COLO668 (cell line): Measurements from ENCODE around the gene HDDC2.

Experiments
- DNase-seq: peaks from one replicate; lab custom pipeline; 2025; ENCODE audit not compliant: unreplicated experiment; lab: John Stamatoyannopoulos, UW

Gene HDDC2

GRCh38 chr6:125245109-125245508, 56.7 kb downstream of the HDDC2 start:
- no peak for DNase-seq

- DNase-seq = no peak
Measured at GRCh38 chr6:125237764-125238163, 64.0 kb downstream of the HDDC2 start.

DNA sequence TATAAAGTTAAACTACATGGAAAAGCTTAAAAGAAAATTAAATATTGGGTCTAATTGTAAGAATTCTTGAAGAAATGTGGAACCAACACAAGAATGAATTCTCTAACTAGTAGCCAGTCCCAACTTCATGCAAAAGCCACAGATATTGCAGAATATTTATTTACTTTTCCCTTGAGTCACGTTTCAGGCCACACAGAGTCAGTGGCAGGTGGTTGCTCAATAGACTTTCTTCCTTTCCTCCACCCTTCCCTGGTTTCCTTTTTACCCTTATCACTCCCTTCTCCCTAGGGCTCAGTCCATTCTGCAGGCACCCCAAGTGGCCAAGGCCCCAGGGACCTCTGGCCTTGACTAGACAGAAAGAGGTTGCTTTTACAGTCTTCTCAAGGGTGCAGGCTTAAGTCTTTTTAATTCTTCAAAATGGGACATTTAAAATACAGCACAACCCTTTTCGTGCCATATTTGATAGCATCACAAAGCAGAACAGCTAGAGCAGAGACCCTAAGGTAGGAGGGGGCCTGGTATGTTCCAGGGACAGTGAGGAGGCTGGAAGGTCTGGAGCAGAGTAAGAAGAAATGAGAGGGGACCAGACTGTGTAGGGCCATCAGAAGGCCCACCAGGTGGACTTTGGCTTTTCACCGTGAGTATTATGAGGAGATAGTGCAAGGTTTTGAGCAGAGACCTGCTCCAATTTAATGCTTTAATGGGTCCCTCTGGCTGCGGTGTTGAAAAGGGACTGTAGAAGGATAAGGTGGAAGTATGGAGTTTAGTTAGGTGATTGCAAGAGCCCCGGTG, 65.0 kb downstream of the HDDC2 start:
- no peak for DNase-seq

DNA sequence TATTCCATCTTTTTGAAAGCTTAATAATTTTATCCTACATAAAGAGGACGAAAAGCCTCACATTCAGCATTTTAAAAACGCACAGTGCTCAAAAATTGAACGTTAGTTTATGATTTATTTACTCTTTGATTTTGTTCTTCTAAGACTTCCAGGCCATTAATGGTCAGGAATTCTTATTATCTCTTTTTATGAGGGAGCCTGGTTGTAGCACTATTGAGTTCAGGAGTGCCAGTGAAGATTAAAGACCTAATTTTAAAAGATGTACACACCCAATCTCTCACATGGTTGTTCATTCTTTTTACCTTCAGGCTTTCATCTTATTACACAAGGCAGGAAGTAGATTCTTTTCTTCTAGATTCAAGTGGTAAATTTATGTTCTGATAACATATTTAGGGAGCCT, 68.6 kb downstream of the HDDC2 start:
- no peak for DNase-seq

DNA sequence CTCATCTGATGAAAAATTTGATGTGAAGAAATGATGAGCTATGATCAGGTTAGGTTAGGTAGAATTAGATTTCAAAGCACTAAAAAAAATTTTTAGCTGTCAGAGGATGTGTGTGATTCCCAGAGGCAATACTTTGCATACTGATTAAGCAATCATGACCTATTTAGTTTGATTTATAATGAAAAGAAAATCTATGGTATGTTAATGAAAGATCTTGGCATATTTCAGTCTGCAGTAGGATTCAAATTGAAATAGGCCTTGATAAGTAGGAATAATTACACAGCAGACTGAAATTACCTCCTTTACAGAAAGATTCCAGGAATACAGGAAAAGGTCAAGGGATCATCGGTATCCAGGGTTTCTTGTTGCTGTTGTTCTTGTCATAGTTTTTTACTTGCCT, 69.3 kb downstream of the HDDC2 start:
- no peak for DNase-seq

GRCh38 chr6:125231574-125232343, 70.0 kb downstream of the HDDC2 start:
- no peak for DNase-seq

DNA sequence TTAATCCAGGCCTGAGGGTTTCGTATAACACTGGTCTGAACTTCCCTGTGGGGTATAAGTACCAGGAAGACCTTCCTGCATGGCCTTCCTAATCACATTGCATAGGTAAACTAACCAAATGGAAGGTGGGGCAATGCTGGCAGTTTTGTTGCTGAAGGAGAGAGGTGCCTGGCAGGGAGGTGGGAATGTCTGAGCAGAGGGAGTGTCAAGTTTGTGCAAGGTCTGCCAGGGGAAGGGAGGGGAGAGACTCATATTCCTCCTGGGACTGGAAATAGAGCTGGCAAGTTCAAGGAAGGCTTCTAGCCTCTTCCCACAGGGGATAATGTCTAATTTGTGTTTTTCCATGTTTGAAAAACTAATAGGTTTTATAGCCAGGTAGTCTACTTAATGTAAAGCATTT, 70.6 kb downstream of the HDDC2 start:
- DNase-seq = no peak

GRCh38 chr6:125230674-125231073, 71.1 kb downstream of the HDDC2 start:
- DNase-seq = no peak

- DNase-seq = no peak
Measured at GRCh38 chr6:125228981-125229479, 72.7 kb downstream of the HDDC2 start.

DNA sequence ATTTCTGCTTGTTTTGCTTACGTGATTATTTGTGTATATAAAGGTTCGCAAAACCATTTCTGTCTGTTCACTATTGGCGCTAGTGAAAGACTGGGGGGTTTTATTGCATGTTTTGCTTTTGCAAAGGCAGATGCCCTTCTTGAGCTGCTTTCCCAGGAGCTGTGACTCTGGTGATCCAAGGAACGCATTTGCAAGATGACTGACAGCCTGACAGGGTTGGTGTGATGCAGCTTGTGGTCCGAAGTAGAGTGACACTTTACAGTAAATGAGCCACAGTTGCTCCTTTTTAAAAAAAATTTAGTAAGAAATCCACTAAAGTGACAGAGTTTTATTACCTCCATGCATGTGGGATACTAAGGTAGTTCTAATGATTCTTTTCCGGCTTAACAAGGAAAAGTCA, 74.5 kb downstream of the HDDC2 start:
- DNase-seq = no peak
